Fibroblast of peridontal ligament (primary cell): ENCODE data around the gene ATP8B3.
A peak's percentile ranks its signal among the peaks of the same experiment; 100 is the strongest.

Experiments
- DNase-seq: peaks from one replicate; pipeline ENCODE4 v3.0.0-alpha.2; 2010; ENCODE audit errors: extremely low read depth

ATP8B3 gene

GRCh38 chr19:1851654-1852580, 39.8 kb upstream of the ATP8B3 start:
- no peak for DNase-seq

GRCh38 chr19:1850809-1851653, 39.0 kb upstream of the ATP8B3 start:
- no peak for DNase-seq

- DNase-seq: no peak
These were observed 37.9 kb upstream of the ATP8B3 start for GRCh38 chr19:1849886-1850398.

GRCh38 chr19:1849132-1849474, 37.0 kb upstream of the ATP8B3 start:
- no peak for DNase-seq

GRCh38 chr19:1848399-1849131, 36.5 kb upstream of the ATP8B3 start, which contains the start of gene REXO1:
TSS of gene REXO1 (minus strand) at chr19:1848483. CDS start at chr19:1848358, 125 bp downstream.
- peak; percentile 92 for DNase-seq

- DNase-seq: peak; percentile 47
These were observed 35.8 kb upstream of the ATP8B3 start for GRCh38 chr19:1847684-1848398.

- DNase-seq: peak; percentile 45
These were observed 35.2 kb upstream of the ATP8B3 start for GRCh38 chr19:1847348-1847683.

- no peak for DNase-seq
These were observed 34.6 kb upstream of the ATP8B3 start for GRCh38 chr19:1846517-1847204.

GRCh38 chr19:1845642-1846041, 33.6 kb upstream of the ATP8B3 start:
- DNase-seq: no peak

- no peak for DNase-seq
These were observed 33.0 kb upstream of the ATP8B3 start for GRCh38 chr19:1845125-1845515.

GRCh38 chr19:1844513-1845124, 32.5 kb upstream of the ATP8B3 start:
- no peak for DNase-seq

GRCh38 chr19:1843646-1844394, 31.7 kb upstream of the ATP8B3 start:
- DNase-seq: no peak

- DNase-seq: no peak
These were observed 31.0 kb upstream of the ATP8B3 start for GRCh38 chr19:1843116-1843515.

GRCh38 chr19:1841209-1841924, 29.3 kb upstream of the ATP8B3 start:
- DNase-seq: no peak

- DNase-seq: no peak
These were observed 28.6 kb upstream of the ATP8B3 start for GRCh38 chr19:1840541-1841115.

GRCh38 chr19:1839658-1840540, 27.8 kb upstream of the ATP8B3 start:
- no peak for DNase-seq

GRCh38 chr19:1837625-1838105, 25.6 kb upstream of the ATP8B3 start:
- DNase-seq: peak; percentile 19
